ENCODE measurements around the gene ARHGAP12. TPM values are rescaled to one million over a fixed set of nuclear protein-coding genes. Genes with fewer than 3 reads are reported as not detected.
A peak's percentile ranks its signal among the peaks of the same experiment; 100 is the strongest.

The ARHGAP12 gene
- total RNA-seq, 2 experiments from 2014 or later: 11.8 to 14.5 TPM

DNA sequence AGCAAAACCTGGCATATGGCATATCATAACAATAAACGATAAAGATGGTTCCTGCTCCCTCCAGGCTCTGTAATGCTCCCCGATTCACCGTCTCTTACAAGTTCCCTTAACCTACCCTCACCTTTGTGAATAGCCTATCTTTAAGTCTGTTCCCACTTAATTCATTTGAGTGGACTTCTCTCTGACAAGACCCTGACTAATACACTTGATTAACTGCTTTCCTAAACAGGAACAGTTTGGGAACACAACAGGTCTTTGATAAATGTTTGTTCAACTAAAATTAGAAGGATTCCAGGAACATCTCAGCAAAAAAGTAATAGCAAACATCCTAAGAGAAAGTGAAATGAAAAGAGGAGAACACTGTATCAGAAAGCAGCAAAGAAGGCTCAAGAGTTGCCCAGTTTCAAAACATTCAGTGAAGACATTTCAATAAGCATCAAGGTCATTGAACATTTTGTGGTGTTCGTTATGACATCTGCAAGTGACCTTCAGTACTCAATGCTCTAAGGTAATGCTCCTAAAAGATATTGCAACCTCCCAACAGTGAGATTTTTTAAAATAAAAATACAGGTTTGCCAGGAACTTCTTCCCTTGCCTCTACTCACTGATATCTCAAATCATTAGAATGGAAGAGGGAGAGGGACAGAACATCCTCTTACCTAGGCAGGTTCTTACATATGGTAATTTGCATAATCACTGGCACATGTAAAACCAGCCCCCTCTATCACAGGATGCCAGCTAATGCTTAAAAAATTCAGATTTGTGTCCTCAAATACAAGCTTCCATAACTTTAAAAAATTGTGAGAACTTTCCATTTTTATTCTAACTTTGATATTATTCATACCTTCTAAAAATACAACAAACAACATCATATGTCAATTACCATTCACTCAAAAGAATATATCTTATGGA lies 11.4 kb upstream of the ARHGAP12 start:
- Histone ChIP-seq H3K4me1 (ENCODE audit: insufficient read depth, low read length, poor library complexity, severe bottlenecking) (peaks cover 24% of the 10 kb centered on the region), H3K79me2 (ENCODE audit: insufficient read depth, low read depth, low read length) (no peaks in the 10 kb centered on the region), H4K20me1 (ENCODE audit: insufficient read depth, low read length) (no peaks in the 10 kb centered on the region), H3K27ac (ENCODE audit: low read depth, low read length, poor library complexity, severe bottlenecking) (no peak overlapping the region), H2AFZ (ENCODE audit: low read length) (peak overlapping the region; percentile 5; the same call in 1 of the 2 replicates), H3K9me3 (ENCODE audit: low read length) (no peaks in the 10 kb centered on the region), H3K36me3 (ENCODE audit: insufficient read depth, low read length) (no peaks in the 10 kb centered on the region), H3K4me3 (ENCODE audit: low read depth, low read length, poor library complexity, severe bottlenecking) (no peak overlapping the region), H3K4me2 (ENCODE audit: low read length) (peak overlapping the region; percentile 31), H3K9me2 (ENCODE audit: insufficient read depth, low read length) (no peaks in the 10 kb centered on the region)
- ChIA-PET POLR2A (interaction anchor here (1.7 kb wide), 1 partner anchor 10 kb away, joined by 9 read pairs; no protein-coding TSS in a partner anchor), CTCF (ENCODE audit: unreplicated experiment) (no interaction called here)
- intact Hi-C loops (cut with micrococcal nuclease; ENCODE audit: unreplicated experiment): no loop called here
- no TSS peak for BruUV-seq (replicated peaks)
- DNase-seq (ENCODE audit: low spot score): no peak
- TF ChIP-seq, protein P1, sequence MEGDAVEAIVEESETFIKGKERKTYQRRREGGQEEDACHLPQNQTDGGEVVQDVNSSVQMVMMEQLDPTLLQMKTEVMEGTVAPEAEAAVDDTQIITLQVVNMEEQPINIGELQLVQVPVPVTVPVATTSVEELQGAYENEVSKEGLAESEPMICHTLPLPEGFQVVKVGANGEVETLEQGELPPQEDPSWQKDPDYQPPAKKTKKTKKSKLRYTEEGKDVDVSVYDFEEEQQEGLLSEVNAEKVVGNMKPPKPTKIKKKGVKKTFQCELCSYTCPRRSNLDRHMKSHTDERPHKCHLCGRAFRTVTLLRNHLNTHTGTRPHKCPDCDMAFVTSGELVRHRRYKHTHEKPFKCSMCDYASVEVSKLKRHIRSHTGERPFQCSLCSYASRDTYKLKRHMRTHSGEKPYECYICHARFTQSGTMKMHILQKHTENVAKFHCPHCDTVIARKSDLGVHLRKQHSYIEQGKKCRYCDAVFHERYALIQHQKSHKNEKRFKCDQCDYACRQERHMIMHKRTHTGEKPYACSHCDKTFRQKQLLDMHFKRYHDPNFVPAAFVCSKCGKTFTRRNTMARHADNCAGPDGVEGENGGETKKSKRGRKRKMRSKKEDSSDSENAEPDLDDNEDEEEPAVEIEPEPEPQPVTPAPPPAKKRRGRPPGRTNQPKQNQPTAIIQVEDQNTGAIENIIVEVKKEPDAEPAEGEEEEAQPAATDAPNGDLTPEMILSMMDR (conservative IDR thresholded peaks at IDR 0.05; ENCODE audit: low read length): no peak
- no peak for TF ChIP-seq EZH2phosphoT487 (IDR thresholded peaks at IDR 0.05; ENCODE audit: borderline replicate concordance, low read depth, low read length)

DNA sequence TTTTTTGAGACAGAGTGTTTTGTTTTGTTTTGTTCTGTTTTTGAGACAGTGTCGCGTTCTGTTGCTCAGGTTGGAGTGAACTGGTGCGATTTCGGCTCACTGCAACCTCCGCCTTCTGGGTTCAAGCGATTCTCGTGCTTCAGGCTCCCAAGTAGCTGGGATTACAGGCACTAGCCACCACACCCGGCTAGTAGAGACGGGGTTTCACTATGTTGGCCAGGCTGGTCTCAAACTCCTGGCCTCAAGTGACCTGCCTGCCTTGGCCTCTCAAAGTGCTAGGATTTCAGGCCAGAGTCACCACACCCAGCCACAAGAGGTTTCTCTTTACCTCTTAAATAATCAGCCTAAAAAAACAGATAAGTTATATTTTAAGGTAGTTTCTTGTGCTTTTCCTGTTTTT lies 8.7 kb upstream of the ARHGAP12 start:
- intact Hi-C loops (cut with micrococcal nuclease; ENCODE audit: unreplicated experiment): no loop called here
- Histone ChIP-seq H3K27ac (ENCODE audit: low read depth, low read length, poor library complexity, severe bottlenecking) (no peak overlapping the region), H3K4me2 (ENCODE audit: low read length) (no peak overlapping the region), H4K20me1 (ENCODE audit: insufficient read depth, low read length) (no peaks in the 10 kb centered on the region), H3K9me3 (ENCODE audit: low read length) (no peaks in the 10 kb centered on the region), H3K36me3 (ENCODE audit: insufficient read depth, low read length) (no peaks in the 10 kb centered on the region), H3K4me3 (ENCODE audit: low read depth, low read length, poor library complexity, severe bottlenecking) (no peak overlapping the region), H3K79me2 (ENCODE audit: insufficient read depth, low read depth, low read length) (no peaks in the 10 kb centered on the region), H3K9me2 (ENCODE audit: insufficient read depth, low read length) (no peaks in the 10 kb centered on the region), H2AFZ (ENCODE audit: low read length) (no peak overlapping the region), H3K4me1 (ENCODE audit: insufficient read depth, low read length, poor library complexity, severe bottlenecking) (peaks cover 20% of the 10 kb centered on the region)
- TF ChIP-seq, protein P1 (conservative IDR thresholded peaks at IDR 0.05; ENCODE audit: low read length): no peak
- TF ChIP-seq EZH2phosphoT487 (IDR thresholded peaks at IDR 0.05; ENCODE audit: borderline replicate concordance, low read depth, low read length): no peak
- ChIA-PET POLR2A (interaction anchor here (1.4 kb wide), 1 partner anchor 75 kb away, joined by 6 read pairs; no protein-coding TSS in a partner anchor), CTCF (ENCODE audit: unreplicated experiment) (no interaction called here)
- no TSS peak for BruUV-seq (replicated peaks)
- DNase-seq (ENCODE audit: low spot score): no peak

DNA sequence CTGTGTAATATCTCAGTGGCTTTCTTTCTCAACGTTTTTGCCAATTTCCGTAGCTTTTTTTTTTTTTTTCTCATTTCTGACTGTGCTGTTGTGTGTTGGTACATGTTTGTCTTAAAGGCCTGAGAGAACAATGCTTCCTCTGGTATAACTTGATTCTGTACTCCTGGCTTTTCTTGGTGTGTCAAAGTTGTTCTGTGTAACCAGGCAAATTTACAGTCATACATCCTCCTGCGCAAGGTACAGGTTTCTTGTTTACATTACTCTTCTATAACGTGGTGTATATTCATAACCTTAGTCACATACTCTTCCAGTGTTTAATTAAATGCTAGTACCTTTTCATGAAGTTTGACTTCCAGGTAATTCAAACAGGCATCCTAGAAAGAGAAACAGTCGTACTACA lies 8.3 kb upstream of the ARHGAP12 start:
- no peaks in the 10 kb centered on the region for H3K79me2 ChIP-seq (ENCODE audit: insufficient read depth, low read depth, low read length)
- CTCF ChIA-PET (ENCODE audit: unreplicated experiment): no interaction called here
- TF ChIP-seq, protein P1 (conservative IDR thresholded peaks at IDR 0.05; ENCODE audit: low read length): no peak
- no peak for TF ChIP-seq EZH2phosphoT487 (IDR thresholded peaks at IDR 0.05; ENCODE audit: borderline replicate concordance, low read depth, low read length)
- H3K36me3 ChIP-seq (ENCODE audit: insufficient read depth, low read length): no peaks in the 10 kb centered on the region
- no peak overlapping the region for H3K4me2 ChIP-seq (ENCODE audit: low read length)
- no peak overlapping the region for H2AFZ ChIP-seq (ENCODE audit: low read length)
- H3K9me3 ChIP-seq (ENCODE audit: low read length): no peaks in the 10 kb centered on the region
- peaks cover 20% of the 10 kb centered on the region for H3K4me1 ChIP-seq (ENCODE audit: insufficient read depth, low read length, poor library complexity, severe bottlenecking)
- H3K9me2 ChIP-seq (ENCODE audit: insufficient read depth, low read length): no peaks in the 10 kb centered on the region
- intact Hi-C loops (cut with micrococcal nuclease; ENCODE audit: unreplicated experiment): no loop called here
- no peak overlapping the region for H3K27ac ChIP-seq (ENCODE audit: low read depth, low read length, poor library complexity, severe bottlenecking)
- POLR2A ChIA-PET: interaction anchor here (0.7 to 1.4 kb wide), 4 partner anchors 14 to 115 kb away, joined by 3 to 8 read pairs (median 4); no protein-coding TSS in a partner anchor
- H3K4me3 ChIP-seq (ENCODE audit: low read depth, low read length, poor library complexity, severe bottlenecking): no peak overlapping the region
- DNase-seq (ENCODE audit: low spot score): no peak
- no peaks in the 10 kb centered on the region for H4K20me1 ChIP-seq (ENCODE audit: insufficient read depth, low read length)
- BruUV-seq (replicated peaks): no TSS peak

All from OCI-LY7 (cell line).